K562 treated with DMSO at 1 percent for 48 hours (cell line): ENCODE results near the gene FANCC. TPM values are rescaled to one million over a fixed set of nuclear protein-coding genes. Genes with fewer than 3 reads are reported as not detected.

Experiments
- total RNA-seq: library from RNA; unstranded; fragments of 300-600 nt; gene quantifications from 2 replicates; pipeline ENCODE4 v1.2.3, GENCODE V29; 2022; ENCODE audit warnings: low replicate concordance; ENCODE audit errors: extremely low read depth

FANCC gene, protein sequence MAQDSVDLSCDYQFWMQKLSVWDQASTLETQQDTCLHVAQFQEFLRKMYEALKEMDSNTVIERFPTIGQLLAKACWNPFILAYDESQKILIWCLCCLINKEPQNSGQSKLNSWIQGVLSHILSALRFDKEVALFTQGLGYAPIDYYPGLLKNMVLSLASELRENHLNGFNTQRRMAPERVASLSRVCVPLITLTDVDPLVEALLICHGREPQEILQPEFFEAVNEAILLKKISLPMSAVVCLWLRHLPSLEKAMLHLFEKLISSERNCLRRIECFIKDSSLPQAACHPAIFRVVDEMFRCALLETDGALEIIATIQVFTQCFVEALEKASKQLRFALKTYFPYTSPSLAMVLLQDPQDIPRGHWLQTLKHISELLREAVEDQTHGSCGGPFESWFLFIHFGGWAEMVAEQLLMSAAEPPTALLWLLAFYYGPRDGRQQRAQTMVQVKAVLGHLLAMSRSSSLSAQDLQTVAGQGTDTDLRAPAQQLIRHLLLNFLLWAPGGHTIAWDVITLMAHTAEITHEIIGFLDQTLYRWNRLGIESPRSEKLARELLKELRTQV
- not detected in 2 replicates for total RNA-seq

DNA sequence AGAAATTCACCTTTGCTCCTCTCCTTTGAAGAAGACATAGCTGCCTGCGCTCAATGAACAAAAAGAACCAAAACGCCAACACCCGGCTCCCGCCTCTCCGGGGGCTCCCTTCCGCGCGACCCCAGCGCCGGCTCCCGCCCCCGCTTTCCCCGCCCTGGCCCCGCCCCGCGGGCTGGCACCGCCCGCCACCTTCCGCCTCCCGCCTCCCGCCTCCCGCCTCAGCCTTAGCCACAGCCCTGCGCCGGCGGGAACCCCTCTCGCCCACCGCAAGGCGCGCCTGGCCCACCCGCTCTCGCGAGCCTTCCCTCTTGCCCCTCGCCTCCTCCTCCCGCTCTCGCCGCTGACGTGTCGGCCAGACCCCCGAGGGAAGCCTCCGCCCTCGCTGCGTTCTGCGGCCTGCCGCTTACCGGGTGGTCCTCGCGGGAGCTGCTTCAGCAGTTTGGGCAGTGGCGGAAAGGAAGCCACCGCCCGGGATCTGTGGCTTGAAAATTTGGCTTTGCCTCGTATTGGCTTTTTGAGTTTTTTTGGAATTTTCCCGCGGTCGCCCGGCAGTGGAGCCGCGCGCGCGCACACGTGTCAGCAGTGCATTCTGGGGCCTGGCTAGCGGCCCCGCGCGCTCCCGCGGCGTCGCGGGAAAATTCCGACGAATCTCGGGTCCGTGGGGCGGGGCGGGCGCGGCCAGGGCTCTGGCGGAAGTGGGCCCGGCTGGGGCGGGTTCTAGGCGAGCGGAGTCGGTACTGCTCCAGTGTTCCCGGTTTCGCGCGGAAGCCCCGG is at the start of gene FANCC:
TSS of gene FANCC (minus strand) at position 591 of the 774 bp plus-strand sequence. CDS start 68,418 bp downstream, outside the sequence.

Other genes with a start within 250 kb of the FANCC start
- gene PTCH1, start 199.3 kb upstream of the FANCC start, total RNA-seq, result not detected in 2 replicates